MM.1S (cell line): ENCODE data around the gene SCN4A.
"Not testable (repeated sequence)": the region's sequence is repeated elsewhere in the genome, so short reads cannot be mapped to it uniquely, and the experiment has no call there.

ENCODE experiments used
- DNase-seq: peaks from one replicate; pipeline ENCODE4 v3.0.0-alpha.2; 2015
- H2AFZ ChIP-seq: fragments of 300-600 bp; sonication (generic); 2 replicates; pipeline ENCODE4 v1.6.0; 2016; ENCODE audit warnings: antibody characterized with exemption, low read length
- H3F3A ChIP-seq: fragments of 300-600 bp; sonication (generic); 2 replicates; pipeline ENCODE4 v1.6.1; 2016; ENCODE audit warnings: mild to moderate bottlenecking, antibody characterized with exemption, low read length, moderate library complexity, mixed read lengths; ENCODE audit not compliant: insufficient read depth
- H3K27ac ChIP-seq: fragments of 300-600 bp; sonication (generic); 2 replicates; pipeline ENCODE4 v1.5.1; 2016; ENCODE audit warnings: mild to moderate bottlenecking, low read length
- H3K27me3 ChIP-seq: fragments of 300-600 bp; sonication (generic); replicated peaks from 2 replicates; pipeline ENCODE4 v1.6.0; 2016; ENCODE audit warnings: low read length; ENCODE audit not compliant: insufficient read depth
- H3K36me3 ChIP-seq: fragments of 300-600 bp; sonication (generic); replicated peaks from 2 replicates; pipeline ENCODE4 v1.6.1; 2016; ENCODE audit warnings: mild to moderate bottlenecking, low read length, mixed read lengths; ENCODE audit not compliant: insufficient read depth
- H3K4me1 ChIP-seq: fragments of 300-600 bp; sonication (generic); 2 replicates; pipeline ENCODE4 v1.6.1; 2016; ENCODE audit warnings: low read length, mixed read lengths
- H3K4me2 ChIP-seq: fragments of 300-600 bp; sonication (generic); 2 replicates; pipeline ENCODE4 v1.6.0; 2016; ENCODE audit warnings: low read depth, low read length
- H3K4me3 ChIP-seq: fragments of 300-600 bp; sonication (generic); 2 replicates; pipeline ENCODE4 v1.5.1; 2016; ENCODE audit warnings: low read length, mixed read lengths
- H3K79me2 ChIP-seq: fragments of 300-600 bp; sonication (generic); 2 replicates; pipeline ENCODE4 v1.6.1; 2016; ENCODE audit warnings: mixed run types, low read length, mixed read lengths
- H3K9ac ChIP-seq: fragments of 300-600 bp; sonication (generic); 2 replicates; pipeline ENCODE4 v1.6.1; 2016; ENCODE audit warnings: low read length, mixed read lengths
- H3K9me2 ChIP-seq: fragments of 300-600 bp; sonication (generic); replicated peaks from 2 replicates; pipeline ENCODE4 v1.6.1; 2016; ENCODE audit warnings: mild to moderate bottlenecking, low read length, mixed read lengths; ENCODE audit not compliant: insufficient read depth
- H3K9me3 ChIP-seq: fragments of 300-600 bp; sonication (generic); replicated peaks from 2 replicates; pipeline ENCODE4 v1.6.1; 2016; ENCODE audit warnings: mild to moderate bottlenecking, low read length, mixed read lengths; ENCODE audit not compliant: insufficient read depth
- H4K20me1 ChIP-seq: fragments of 300-600 bp; sonication (generic); 2 replicates; pipeline ENCODE4 v1.6.1; 2016; ENCODE audit warnings: mild to moderate bottlenecking, low read length, moderate library complexity, mixed read lengths; ENCODE audit not compliant: insufficient read depth
- EZH2 ChIP-seq: fragments of 300-600 bp; sonication (generic); optimal IDR thresholded peaks from 2 replicates; pipeline ENCODE3; 2017; ENCODE audit warnings: low read depth, mild to moderate bottlenecking, antibody characterized with exemption, low read length, mixed read lengths
- EZH2phosphoT487 ChIP-seq: fragments of 300-600 bp; sonication (generic); IDR thresholded peaks from 2 replicates; pipeline ENCODE4 v1.6.1; 2018; ENCODE audit warnings: antibody characterized with exemption, low read length
- TF ChIP-seq, protein P1 (sequence below): fragments of 300-600 bp; sonication (generic); IDR thresholded peaks from 2 replicates; pipeline ENCODE4 v1.5.1; 2016; ENCODE audit warnings: antibody characterized with exemption, low read length, mixed read lengths

SCN4A gene

DNA sequence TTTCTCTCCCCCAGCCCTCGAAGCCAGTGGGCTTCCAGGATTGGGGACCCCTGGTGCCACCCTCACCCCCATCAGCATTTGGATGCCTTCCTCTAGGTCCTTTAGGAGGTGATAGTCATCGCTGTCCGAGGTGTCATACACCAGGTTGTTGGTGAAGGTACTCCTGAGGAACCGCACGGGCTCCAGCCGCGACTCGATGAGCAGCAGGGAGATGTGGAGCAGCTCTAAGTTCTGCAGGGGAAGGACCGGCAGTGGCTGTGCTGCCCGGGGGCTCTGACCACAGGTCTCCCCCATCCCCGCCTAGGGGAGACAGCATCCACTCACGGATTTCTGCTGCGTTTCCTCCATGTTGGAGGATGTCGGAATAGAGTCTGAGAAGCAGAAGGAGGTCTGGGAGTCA, 62.6 kb downstream of the SCN4A start:
- H3K27ac ChIP-seq, result no peak overlapping the region
- no peak for TF ChIP-seq EZH2phosphoT487
- no peak for TF ChIP-seq EZH2
- TF ChIP-seq, protein P1, sequence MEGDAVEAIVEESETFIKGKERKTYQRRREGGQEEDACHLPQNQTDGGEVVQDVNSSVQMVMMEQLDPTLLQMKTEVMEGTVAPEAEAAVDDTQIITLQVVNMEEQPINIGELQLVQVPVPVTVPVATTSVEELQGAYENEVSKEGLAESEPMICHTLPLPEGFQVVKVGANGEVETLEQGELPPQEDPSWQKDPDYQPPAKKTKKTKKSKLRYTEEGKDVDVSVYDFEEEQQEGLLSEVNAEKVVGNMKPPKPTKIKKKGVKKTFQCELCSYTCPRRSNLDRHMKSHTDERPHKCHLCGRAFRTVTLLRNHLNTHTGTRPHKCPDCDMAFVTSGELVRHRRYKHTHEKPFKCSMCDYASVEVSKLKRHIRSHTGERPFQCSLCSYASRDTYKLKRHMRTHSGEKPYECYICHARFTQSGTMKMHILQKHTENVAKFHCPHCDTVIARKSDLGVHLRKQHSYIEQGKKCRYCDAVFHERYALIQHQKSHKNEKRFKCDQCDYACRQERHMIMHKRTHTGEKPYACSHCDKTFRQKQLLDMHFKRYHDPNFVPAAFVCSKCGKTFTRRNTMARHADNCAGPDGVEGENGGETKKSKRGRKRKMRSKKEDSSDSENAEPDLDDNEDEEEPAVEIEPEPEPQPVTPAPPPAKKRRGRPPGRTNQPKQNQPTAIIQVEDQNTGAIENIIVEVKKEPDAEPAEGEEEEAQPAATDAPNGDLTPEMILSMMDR, result no peak
- no peaks in the 10 kb centered on the region for H3K36me3 ChIP-seq
- H4K20me1 ChIP-seq, result no peaks in the 10 kb centered on the region
- H3K27me3 ChIP-seq, result no peaks in the 10 kb centered on the region; the same call in 1 of the 2 replicates
- no peak for DNase-seq
- no peaks in the 10 kb centered on the region for H3K4me1 ChIP-seq
- H3K4me3 ChIP-seq, result no peak overlapping the region
- H3F3A ChIP-seq, result no peaks in the 10 kb centered on the region
- H2AFZ ChIP-seq, result no peak overlapping the region
- H3K79me2 ChIP-seq, result no peaks in the 10 kb centered on the region
- no peaks in the 10 kb centered on the region for H3K9me2 ChIP-seq
- H3K4me2 ChIP-seq, result no peak overlapping the region
- H3K9ac ChIP-seq, result no peak overlapping the region
- H3K9me3 ChIP-seq, result no peaks in the 10 kb centered on the region

DNA sequence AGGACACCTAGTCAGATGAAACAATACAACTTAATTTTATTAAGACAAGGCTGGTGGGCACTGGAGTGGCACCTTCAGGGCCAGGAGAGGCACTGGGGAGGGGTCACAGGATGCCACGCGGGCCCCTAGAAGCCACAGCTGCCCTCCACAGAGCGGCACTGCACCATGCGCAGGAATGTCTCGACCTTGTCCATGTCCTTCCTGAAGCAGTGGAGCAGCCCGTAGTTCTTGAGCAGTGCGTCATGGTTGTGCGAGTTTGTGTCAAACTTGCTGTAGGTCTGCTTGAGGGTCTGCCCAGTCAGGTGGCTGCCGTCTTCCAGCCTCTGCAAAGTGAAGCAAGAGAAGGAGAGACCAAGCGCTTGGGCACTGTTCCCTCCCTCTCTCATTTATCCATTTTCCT, 63.1 kb downstream of the SCN4A start:
- H3K9ac ChIP-seq, H3F3A ChIP-seq, H3K4me2 ChIP-seq, H3K27ac ChIP-seq, H3K79me2 ChIP-seq, H3K4me3 ChIP-seq, H3K36me3 ChIP-seq, H3K9me2 ChIP-seq, H4K20me1 ChIP-seq, H2AFZ ChIP-seq, H3K27me3 ChIP-seq, DNase-seq, H3K9me3 ChIP-seq, H3K4me1 ChIP-seq: not testable (repeated sequence)

DNA sequence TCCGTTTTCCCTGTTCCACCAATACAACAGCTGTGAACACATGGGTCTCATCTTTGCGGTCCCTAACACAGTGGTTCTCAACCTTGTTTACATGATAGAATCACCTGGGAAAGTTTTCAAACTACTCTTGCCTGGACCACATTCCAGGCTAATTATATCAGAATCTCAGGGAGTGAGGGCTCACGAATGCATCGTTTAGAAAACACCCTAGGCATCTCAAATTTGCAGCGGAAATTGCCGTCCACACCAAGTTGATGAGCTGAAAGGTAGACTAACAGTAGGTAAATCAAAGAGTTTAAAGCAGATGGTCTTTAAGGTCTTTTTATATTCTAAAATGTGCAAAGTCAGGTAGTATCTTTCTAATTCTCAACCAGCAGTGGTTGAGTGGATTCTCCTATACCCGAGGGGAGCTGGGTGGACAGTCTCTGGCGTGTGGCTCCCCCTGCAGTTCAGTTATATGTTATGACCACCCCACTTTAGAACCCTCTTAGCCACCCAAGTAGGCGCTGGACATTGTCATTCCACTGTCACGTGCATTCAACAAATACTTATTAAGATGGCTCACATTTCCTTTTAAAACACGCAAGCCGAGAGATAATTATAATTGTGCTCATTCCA, 65.4 kb downstream of the SCN4A start:
- not testable (repeated sequence) for H3K4me2 ChIP-seq, H3K36me3 ChIP-seq, H3F3A ChIP-seq, H3K27ac ChIP-seq, H3K27me3 ChIP-seq, H3K9ac ChIP-seq, H3K79me2 ChIP-seq, H3K9me3 ChIP-seq, H3K4me3 ChIP-seq, DNase-seq, H4K20me1 ChIP-seq, H3K4me1 ChIP-seq, H3K9me2 ChIP-seq, H2AFZ ChIP-seq

DNA sequence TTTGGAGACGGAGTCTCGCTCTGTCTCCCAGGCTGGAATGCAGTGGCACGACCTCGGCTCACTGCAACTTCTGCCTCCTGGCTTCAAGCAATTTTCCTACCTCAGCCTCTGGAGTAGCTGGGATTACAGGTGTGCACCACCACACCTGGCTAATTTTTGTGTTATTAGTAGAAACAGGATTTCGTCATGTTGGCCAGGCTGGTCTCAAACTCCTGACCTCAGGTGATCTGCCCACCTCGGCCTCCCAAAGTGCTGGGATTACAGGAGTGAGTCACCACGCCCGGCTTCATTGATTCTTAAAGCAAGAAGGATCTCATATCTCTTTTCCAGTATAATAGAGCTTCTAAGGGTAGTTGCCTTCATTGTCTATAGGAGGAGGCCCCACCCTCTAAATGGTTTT, 67.9 kb downstream of the SCN4A start:
- H3K9me2 ChIP-seq, H3K27ac ChIP-seq, H4K20me1 ChIP-seq, H3K4me1 ChIP-seq, H3K79me2 ChIP-seq, H3K27me3 ChIP-seq, H3K9ac ChIP-seq, H3K4me2 ChIP-seq, H3F3A ChIP-seq, DNase-seq, H3K36me3 ChIP-seq, H3K9me3 ChIP-seq, H3K4me3 ChIP-seq, H2AFZ ChIP-seq: not testable (repeated sequence)

DNA sequence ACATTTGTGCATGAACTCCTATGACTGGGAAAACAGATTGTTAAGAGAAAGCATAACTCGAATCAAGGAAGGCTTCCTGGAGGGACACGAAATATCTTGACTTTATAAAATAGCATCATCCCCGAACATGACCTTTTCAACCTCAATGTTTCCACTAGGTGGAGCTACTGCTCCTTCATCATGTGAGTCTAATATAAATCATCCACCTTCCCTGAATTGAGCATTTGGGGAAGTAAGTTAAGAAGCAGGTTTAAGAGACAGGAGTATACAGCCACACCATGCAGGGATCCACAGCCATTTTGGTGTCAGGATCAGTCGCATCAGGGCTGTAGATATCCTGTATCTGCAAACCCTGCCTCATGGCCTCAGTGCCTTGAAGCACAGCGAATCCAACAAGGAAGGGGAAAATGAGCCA, 68.9 kb downstream of the SCN4A start:
- not testable (repeated sequence) for H3K79me2 ChIP-seq, H3K4me2 ChIP-seq, H3K36me3 ChIP-seq, H3K4me3 ChIP-seq, H3K9me3 ChIP-seq, H3K27me3 ChIP-seq, H3F3A ChIP-seq, H4K20me1 ChIP-seq, H3K27ac ChIP-seq, H2AFZ ChIP-seq, H3K4me1 ChIP-seq, DNase-seq, H3K9ac ChIP-seq, H3K9me2 ChIP-seq
- TF ChIP-seq, protein P1, result peak; percentile 31

DNA sequence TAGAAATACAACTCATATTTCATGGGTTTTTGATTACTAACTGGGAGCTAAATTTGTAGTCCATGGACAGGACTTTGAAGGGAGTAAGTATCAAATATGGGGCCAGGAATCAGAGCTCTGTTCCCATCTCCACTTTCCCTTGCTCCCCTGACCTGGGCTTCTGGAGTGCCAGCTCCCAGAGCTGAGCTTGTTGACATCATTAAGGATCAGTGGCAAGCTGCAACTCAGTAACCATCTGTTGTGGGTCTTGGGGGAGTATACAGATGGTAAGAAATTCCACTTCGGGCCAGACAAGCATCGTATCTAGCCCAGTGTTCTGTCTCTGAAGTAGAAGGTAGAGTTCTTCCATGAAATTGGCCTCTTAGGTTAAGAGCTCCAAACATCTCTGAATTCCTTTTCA, 70.7 kb downstream of the SCN4A start:
- not testable (repeated sequence) for H3K4me1 ChIP-seq, H4K20me1 ChIP-seq, H3K9me3 ChIP-seq, H3K36me3 ChIP-seq, H3K9ac ChIP-seq, H3K4me2 ChIP-seq, H3K79me2 ChIP-seq, H3K4me3 ChIP-seq, H3K27me3 ChIP-seq, H3K27ac ChIP-seq, H3K9me2 ChIP-seq, H3F3A ChIP-seq, DNase-seq, H2AFZ ChIP-seq
